Parathyroid adenoma (tissue), 2 donors: ENCODE data around the gene FGG.

Experiments used
- H2AFZ ChIP-seq: fragments of 300-600 bp; sonication (generic); one replicate; pipeline ENCODE4 v1.7.0; 2017; ENCODE audit warnings: antibody characterized with exemption, mild to moderate bottlenecking
- H3K27ac ChIP-seq: fragments of 300-600 bp; sonication (generic); one replicate; pipeline ENCODE4 v1.7.0; 2017
- H3K27me3 ChIP-seq: fragments of 300-600 bp; sonication (generic); one replicate; pipeline ENCODE4 v1.7.0; 2017; ENCODE audit warnings: low read length; ENCODE audit not compliant: control insufficient read depth, insufficient read depth
- H3K36me3 ChIP-seq: fragments of 300-600 bp; sonication (generic); one replicate; pipeline ENCODE4 v1.7.0; 2017; ENCODE audit warnings: low read length; ENCODE audit not compliant: control insufficient read depth, insufficient read depth
- H3K4me1 ChIP-seq: fragments of 300-600 bp; sonication (generic); one replicate; pipeline ENCODE4 v1.7.0; 2017; ENCODE audit warnings: control low read depth
- H3K4me2 ChIP-seq: fragments of 300-600 bp; sonication (generic); one replicate; pipeline ENCODE4 v1.7.0; 2017; ENCODE audit warnings: low read length
- H3K4me3 ChIP-seq: fragments of 300-600 bp; sonication (generic); one replicate; pipeline ENCODE4 v1.7.0; 2017; ENCODE audit warnings: low read depth, low read length
- H3K79me2 ChIP-seq: fragments of 300-600 bp; sonication (generic); one replicate; pipeline ENCODE4 v1.7.0; 2017; ENCODE audit warnings: control low read depth
- H3K9ac ChIP-seq: fragments of 300-600 bp; sonication (generic); one replicate; pipeline ENCODE4 v1.7.0; 2017; ENCODE audit warnings: mild to moderate bottlenecking
- H3K9me3 ChIP-seq: fragments of 300-600 bp; sonication (generic); one replicate; pipeline ENCODE4 v1.7.0; 2017; ENCODE audit warnings: low read length; ENCODE audit not compliant: control insufficient read depth
- TF ChIP-seq, protein P1 (sequence below): fragments of 300-600 bp; sonication (generic); IDR thresholded peaks from one replicate; pipeline ENCODE4 v1.7.0; 2017; ENCODE audit warnings: antibody characterized with exemption, mild to moderate bottlenecking
- donor health status: primary hyperparathyroidism.

FGG gene

DNA sequence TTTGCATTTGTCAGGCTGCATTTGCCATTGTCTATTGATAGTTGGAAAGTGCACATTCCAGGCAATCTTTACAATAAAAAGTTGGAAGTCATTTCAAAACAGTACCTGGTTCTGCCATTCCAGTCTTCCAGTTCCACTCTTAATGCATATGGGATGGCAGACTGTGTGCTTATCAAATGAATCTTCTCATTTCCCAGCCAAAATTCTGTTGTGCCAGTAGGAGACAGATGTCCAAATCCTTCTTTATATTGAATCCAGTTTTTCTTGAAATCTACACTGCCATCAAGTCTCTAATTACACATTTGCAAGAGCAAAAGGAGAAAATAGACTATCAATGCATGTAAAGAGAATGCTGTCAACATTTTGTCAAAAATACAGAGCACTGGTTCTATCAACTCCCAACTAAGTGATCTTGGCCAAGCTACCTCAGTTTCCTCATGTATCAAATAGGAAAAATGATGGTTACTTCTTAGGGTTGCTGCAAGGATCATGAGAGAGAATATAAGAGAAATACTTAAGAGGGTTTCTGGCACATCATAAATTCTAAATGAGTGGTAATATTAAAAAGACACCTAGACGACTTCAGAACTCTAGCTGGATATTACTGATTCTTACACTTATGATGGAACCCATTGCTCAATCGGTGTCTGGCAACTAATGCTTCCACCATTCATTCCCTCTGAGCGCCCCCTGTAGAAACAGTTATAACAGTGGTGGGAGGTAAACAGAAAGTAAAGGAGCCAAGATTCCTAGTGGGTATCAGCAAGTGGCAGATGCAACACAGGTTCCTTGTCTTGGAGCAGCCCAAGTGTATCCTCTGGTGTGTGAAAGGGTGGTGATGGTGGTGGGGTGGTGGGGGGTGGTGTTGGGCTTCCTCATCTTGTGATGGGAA lies 3.8 kb downstream of the FGG start:
- Histone ChIP-seq H3K27me3 (no peaks in the 10 kb centered on the region), H3K79me2 (no peaks in the 10 kb centered on the region), H3K4me3 (no peak overlapping the region), H3K9ac (no peak overlapping the region), H3K4me2 (no peak overlapping the region), H2AFZ (no peak overlapping the region), H3K36me3 (no peaks in the 10 kb centered on the region), H3K9me3 (no peaks in the 10 kb centered on the region), H3K27ac (no peak overlapping the region), H3K4me1 (no peaks in the 10 kb centered on the region)
- TF ChIP-seq, protein P1, sequence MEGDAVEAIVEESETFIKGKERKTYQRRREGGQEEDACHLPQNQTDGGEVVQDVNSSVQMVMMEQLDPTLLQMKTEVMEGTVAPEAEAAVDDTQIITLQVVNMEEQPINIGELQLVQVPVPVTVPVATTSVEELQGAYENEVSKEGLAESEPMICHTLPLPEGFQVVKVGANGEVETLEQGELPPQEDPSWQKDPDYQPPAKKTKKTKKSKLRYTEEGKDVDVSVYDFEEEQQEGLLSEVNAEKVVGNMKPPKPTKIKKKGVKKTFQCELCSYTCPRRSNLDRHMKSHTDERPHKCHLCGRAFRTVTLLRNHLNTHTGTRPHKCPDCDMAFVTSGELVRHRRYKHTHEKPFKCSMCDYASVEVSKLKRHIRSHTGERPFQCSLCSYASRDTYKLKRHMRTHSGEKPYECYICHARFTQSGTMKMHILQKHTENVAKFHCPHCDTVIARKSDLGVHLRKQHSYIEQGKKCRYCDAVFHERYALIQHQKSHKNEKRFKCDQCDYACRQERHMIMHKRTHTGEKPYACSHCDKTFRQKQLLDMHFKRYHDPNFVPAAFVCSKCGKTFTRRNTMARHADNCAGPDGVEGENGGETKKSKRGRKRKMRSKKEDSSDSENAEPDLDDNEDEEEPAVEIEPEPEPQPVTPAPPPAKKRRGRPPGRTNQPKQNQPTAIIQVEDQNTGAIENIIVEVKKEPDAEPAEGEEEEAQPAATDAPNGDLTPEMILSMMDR = no peak

DNA sequence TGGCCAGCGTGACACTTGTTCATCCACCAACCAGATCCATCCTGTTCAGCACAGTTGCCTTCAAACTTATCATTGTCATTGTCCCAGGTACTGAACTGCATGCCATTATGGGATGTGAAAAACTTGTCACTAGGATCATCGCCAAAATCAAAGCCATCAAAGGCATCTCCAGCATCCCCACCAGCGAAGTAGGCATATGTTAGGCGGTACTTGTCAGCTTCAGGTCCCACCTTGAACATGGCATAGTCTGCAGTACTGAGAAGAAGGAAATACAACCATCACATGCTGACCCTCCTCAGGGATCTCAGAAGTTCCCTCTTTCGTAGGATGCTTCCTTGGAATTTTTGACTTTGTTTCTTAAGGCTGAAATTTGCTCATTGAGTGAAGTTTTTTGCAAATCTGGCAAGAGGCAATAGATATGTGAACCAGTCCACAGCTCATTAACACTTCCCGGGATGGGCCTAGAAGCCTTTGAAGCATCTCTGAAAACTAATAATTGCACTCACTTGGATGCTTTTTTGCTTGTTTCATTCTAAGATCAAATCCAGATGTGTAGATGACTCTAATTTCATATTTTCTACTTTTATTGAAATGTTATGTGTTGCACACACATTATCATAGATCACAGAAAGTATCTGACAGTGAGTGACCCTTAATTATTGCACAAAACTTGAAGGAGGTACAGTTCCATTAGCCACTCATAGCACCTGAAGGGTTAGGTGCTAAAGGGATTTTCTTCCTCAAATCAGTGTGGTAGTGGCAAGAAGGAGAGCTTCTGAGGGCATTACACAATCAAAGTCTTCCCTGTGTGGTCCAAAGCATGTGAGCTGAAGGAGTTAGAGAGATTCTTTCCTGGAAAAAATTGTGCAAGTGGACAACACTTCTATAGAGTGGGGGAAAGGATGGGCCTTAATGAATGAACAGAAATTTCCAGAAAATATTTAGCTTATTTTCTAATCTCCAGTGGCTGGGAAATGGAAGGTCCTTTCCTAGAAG lies 5.4 kb downstream of the FGG start:
- TF ChIP-seq, protein P1 = no peak
- Histone ChIP-seq H3K4me3 (no peak overlapping the region), H3K36me3 (no peaks in the 10 kb centered on the region), H2AFZ (no peak overlapping the region), H3K4me2 (no peak overlapping the region), H3K27me3 (no peaks in the 10 kb centered on the region), H3K4me1 (no peaks in the 10 kb centered on the region), H3K9ac (no peak overlapping the region), H3K79me2 (no peaks in the 10 kb centered on the region), H3K27ac (no peak overlapping the region), H3K9me3 (no peaks in the 10 kb centered on the region)

DNA sequence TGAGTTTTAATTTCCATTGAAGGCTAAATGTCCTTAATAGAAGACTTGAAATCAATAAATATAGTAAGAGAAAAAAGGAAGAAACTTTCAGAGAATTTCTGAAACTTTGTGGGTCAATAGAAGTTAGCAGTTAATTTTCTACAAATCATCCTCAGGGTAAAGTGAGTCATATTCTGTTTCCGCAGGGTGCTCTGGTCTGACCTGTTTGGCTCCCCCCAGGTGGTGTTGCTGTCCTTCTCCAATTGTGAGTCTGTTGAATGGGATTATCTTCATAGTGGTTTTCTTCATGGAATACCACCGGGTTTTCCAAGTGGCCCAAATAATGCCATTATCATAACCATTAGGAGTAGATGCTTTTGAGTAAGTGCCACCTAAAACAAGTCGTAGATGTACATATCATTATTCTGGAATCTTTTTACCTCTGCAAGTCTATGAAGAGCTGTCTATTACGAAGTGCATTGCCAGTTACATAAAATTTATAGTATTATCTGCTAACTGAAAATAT lies 7.7 kb downstream of the FGG start:
- Histone ChIP-seq H3K4me3 (no peak overlapping the region), H3K9me3 (no peaks in the 10 kb centered on the region), H3K4me1 (no peaks in the 10 kb centered on the region), H3K79me2 (no peaks in the 10 kb centered on the region), H3K4me2 (no peak overlapping the region), H3K27ac (no peak overlapping the region), H2AFZ (no peak overlapping the region), H3K9ac (no peak overlapping the region), H3K27me3 (no peaks in the 10 kb centered on the region), H3K36me3 (no peaks in the 10 kb centered on the region)
- TF ChIP-seq, protein P1 = no peak

DNA sequence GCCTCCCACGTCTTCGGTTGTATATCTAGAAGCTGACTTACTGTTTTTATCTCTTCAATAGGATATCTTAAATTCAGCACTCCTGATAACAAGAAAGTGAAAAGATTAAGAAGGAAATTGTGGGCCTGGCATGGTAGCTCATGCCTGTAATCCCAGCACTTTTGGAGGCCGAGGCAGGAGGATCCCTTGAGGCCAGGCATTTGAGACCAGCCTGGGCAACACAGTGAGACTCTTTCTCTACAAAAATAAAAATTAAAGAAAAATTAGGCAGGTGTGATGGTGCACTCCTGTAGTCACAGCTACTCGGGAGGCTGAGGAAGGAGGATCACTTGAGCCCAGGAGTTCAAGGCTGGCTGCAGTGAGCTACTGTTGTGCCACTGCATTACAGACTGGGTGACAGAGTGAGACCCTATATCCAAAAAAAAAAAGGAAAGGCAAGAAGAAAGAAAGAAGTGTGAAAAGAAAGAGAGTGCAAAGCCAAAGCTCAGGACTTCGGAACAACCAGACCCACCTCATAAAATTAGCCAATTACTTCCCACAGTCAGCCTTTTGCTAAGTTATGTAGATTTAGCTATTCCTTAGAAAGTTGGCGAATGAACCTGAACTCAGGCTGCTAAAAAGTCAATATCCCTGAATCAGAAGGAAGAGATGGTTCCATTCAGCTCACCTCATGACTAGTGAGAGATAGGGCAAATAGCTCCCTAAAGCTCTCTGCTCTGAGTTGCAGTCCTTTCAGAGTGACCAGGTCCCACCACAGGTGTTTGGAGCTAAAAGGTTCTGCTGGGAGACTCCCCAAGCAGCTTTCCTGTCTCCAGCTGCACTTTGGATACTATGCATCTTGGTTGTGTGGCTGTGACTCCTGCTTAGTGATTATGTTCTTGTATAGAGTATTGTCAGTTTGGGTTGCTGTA lies 9.2 kb downstream of the FGG start:
- Histone ChIP-seq H3K9me3 (no peaks in the 10 kb centered on the region), H3K9ac (no peak overlapping the region), H3K4me1 (no peaks in the 10 kb centered on the region), H2AFZ (no peak overlapping the region), H3K27me3 (no peaks in the 10 kb centered on the region), H3K4me3 (no peak overlapping the region), H3K4me2 (no peak overlapping the region), H3K27ac (no peak overlapping the region), H3K36me3 (no peaks in the 10 kb centered on the region), H3K79me2 (no peaks in the 10 kb centered on the region)
- TF ChIP-seq, protein P1 = no peak
